GDM1 (cell line): ENCODE results near the gene RINL.
"Not testable (repeated sequence)": the region's sequence is repeated elsewhere in the genome, so short reads cannot be mapped to it uniquely, and the experiment has no call there.

Experiments
- DNase-seq: peaks from one replicate; lab custom pipeline; 2025; lab: John Stamatoyannopoulos, UW

Gene RINL

GRCh38 chr19:38875656-38876395 is 2.2 kb downstream of the RINL start:
- no peak for DNase-seq

DNA sequence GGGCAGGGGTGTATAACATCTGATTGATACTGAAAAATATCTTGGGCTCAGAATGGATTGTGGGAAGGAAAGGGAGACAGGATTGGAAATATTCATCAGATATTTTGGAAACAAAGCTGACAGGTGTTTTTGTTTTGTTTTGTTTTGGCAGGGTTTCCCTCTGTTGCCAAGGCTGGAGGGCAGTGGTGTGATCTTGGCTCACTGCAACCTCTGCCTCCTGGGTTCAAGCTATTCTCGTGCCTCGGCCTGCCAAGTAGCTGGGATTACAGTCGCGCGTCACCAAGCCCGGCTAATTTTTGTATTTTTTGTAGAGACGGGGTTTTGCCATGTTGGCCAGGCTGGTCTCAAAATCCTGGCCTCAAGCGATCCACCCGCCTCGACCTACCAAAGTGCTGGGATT is 4.7 kb downstream of the RINL start:
- not testable (repeated sequence) for DNase-seq

- no peak for DNase-seq
Measured at GRCh38 chr19:38870612-38871011, 7.5 kb downstream of the RINL start.

DNA sequence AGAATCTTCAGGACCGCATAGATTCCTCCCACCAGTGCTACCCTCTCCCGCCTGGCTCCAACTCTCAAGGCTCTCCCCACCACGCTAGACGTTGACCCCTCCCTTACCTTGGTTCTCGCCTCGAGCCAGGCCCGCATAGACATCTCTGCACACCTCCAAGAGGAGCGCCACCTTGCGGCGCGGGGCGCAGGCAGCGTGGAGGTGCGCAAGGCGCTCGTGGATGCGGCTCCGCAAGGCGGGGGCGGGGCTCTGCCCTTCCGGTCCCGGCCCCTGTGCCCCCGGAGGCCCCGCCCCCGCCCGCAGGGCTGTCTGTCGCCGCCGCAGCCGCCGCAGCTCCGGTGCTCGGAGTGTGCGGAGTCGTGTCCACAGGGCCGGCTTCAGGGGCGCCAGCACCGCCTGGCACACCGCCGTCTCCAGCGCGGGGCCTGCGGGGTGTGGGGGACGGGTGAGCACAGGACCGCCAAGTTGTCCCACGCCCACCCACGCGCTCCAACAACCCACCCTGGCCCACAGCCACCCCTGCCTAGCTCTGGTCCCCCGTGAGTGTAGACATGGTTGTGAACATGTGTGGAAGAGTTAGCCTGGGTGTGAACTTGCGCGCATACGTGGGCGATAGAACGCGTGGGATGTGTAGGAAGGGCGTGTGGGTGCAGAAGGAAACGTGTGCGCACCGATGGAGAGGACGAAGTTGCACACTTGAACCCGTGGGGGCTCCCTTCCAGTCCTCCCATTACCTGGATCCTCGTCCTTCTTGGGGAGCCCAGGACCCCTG is 8.1 kb downstream of the RINL start:
- no peak for DNase-seq

DNA sequence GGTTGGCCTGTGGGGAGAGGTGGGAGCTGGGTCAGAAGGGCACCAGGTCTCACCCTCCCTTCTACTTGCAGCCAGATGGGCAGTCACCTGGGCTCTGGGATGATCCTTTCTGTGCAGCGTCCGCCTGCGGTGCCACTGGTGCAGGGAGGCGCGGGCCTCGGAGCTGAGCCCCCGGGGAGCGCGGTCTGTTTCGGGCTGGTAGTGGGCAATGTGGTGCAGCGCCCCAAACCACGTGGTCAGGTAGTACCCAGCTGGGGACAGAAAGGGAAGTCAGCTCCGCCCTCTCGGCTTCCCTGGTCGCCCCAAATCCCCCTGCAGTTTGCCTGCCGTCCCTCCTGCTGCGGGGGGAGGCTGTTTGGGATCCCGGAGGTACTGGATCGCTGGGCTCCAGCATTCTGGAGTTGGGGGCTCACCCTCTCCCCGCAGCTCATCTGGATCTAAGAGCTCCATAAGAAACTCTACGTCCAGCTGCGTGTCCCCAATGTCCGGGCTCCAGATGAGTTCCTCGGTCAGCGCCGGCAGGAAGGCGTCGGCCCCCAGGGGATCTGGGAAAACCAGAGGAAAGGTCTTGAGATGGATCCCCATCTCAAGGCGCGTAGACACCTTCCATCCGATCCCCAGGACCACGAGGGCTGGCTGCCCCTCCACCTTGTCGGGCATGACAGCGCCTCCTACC is 8.8 kb downstream of the RINL start:
- DNase-seq = no peak

- no peak for DNase-seq
Measured at GRCh38 chr19:38868551-38868950, 9.5 kb downstream of the RINL start.

DNA sequence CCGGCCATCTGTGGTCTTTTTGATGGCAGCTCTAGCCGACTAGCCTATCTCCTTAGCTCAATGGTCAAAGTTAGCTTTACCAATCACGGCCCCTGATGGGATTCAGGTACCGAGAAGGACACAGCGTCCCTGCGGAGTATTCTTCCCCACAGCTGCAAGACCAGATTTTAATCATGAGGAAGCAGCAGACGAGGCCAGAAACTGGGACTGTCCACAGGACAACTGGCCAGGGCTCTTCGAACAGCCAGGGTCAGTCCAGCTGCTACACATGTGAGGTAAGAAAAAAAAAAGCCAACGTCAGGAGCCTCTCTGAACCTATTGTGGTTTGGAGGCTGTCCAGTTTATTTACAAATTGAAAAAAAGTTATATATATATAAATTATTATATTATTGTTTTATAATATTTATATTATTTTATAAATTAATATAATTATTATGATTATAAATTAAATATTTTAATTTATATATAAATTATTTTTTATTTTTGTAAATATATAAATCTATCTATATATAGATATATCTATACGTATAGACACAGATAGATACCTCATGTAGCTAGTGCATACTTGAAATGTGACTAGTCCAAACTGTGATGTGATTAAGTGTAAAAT is 10.8 kb downstream of the RINL start:
- DNase-seq = no peak

- DNase-seq = no peak
Measured at GRCh38 chr19:38862321-38863059, 15.6 kb downstream of the RINL start.

DNA sequence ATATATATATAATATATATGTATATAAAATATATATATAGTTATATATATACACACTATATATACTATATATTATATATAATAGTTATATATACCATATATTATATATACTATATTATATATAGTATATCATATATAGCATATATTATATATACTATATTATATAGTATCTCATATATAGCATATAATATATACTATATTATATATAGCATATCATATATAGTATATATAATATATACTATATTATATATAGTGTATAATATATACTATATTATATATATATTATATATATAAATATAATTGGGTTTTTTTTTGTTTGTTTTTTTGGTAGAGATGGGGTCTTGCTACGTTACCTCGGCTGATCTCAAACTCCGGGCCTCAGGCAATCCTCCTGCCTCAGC is 16.7 kb downstream of the RINL start:
- DNase-seq = no peak

DNA sequence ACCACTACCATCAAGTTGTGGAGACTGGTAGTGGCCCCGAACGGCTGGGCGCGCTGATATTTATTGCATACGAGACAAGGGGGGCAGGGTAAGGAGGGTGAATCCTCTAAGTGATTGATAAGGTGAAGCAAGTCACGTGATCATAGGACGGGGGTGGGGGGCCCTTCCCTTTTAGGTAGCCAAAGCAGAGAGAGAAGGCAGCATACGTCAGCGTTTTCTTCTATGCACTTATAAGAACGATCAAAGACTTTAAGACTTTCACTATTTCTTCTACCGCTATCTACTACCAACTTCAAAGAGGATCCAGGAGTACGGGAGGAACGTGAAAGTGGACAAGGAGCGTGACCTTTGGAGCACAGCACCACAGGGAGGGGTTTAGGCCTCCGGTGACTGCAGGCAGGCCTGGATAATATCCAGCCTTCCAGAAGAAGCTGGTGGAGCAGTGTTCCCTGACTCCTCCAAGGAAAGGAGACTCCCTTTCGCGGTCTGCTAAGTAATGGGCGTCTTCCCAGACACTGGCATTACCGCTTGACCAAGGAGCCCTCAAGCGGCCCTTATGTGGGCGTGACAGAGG is 18.4 kb downstream of the RINL start:
- not testable (repeated sequence) for DNase-seq

DNA sequence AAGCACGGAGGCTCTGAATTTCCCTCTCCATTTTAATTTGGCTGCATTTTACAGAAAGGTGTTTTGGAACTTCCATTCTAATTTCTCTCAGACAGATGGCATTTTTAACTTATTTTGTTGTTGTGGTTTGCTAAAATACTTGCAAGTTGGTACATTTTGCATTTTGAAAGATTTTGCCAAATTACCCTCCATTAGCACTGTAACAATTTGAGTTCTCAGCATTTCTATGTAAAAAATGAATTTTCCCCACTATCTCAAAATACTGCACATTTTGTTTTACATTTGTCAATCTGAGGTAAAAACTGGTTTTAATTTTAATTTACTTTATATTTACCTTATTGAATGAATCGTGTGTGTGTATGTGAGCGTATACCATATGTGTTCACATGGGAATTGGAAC is 21.3 kb downstream of the RINL start:
- no peak for DNase-seq

GRCh38 chr19:38855751-38856150 is 22.3 kb downstream of the RINL start:
- not testable (repeated sequence) for DNase-seq

- not testable (repeated sequence) for DNase-seq
Measured at GRCh38 chr19:38854961-38855360, 23.1 kb downstream of the RINL start.

GRCh38 chr19:38853214-38853613 is 24.9 kb downstream of the RINL start:
- no peak for DNase-seq

- DNase-seq = no peak
Measured at GRCh38 chr19:38852231-38853044, 25.6 kb downstream of the RINL start.

DNA sequence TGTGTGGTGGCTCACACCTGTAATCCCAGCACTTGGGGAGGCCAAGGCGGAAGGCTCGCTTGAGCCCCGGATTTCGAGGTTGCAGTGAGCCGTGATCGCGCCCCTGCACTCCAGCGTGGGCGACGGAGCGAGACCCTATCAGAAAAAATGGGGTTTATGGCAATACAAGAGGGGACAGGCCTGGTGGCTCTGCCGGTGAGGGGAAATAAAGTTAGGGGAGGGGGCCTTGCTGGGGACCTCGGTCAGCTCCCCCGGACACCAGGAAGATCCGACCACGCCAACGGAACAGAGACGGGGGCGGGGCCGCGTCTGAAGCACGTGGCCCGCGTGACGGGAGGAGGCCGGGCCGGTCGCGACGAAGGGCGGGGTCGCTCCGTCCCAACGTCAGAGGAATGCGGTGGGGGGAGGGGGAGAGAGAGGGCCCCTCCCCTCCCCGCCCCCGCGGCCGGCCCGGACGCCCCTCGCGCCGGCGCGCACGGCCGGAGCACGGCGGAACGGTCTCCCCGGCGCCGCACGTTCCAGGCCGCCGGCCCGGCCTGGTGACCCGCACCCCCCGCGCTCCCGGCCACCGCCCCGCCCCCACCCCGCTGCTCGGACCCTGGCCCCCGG is 26.3 kb downstream of the RINL start:
- DNase-seq = peak; percentile 89

DNA sequence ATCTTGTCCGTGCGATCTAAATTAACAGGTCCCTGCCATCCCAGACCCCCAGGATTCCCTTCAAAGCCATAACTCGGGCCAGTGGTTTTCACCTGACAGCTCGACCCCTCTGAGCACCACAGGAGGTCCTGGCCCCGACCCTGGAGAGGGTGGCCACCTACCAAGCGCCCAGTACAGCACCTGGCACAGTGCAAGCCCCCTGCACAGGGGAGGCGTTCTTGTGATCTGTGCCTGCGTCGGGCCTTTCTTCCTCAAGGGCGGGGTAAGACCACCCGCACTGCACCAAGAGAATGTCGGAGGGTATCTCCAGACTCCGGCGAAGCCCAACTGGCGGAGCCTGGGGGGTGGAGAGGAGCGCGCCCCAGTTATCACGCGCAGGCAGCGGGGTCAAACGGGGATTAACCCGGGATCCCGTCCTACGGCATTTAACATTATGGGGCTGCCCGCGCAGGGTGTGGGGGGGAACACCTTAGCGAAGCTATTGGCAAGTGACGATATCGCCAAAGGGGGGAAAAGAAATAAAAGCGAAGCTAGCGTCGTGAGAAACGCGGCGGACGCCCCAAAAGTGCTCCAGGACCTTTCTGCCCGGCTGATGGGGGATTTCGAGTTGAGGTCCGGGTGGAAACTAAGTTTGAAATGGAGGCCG is 27.0 kb downstream of the RINL start:
- no peak for DNase-seq

DNA sequence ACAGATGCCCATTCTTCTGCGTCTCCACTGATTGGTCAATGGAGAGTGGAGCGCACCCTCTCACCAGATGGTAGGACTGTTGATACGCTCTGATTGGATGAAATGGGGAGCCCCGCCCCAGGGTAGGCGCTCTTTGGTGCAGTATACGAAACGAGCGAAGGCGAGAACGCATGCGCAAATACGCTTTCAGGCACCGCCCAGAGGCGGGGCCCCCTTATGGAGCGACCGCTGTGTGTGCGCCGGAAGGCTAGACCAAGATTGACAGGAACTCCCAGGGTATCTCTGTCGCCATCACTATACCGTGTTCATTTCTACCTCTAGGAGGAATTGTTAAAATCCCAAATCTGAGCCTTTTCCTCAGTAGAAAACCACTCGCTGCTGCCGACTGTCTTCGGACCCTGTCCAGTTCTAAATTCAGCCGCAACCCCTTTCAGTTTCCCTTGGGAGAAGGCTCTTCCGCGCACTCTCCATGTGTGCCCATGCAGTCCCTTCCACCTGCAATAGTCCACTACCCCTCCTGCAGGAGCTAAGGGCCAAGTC is 27.6 kb downstream of the RINL start:
- no peak for DNase-seq

GRCh38 chr19:38849860-38850435 is 28.1 kb downstream of the RINL start, which contains the start of gene HNRNPL:
TSS of gene HNRNPL (minus strand) at chr19:38849986. CDS start at chr19:38849966, 20 bp downstream.
- peak; percentile 100 for DNase-seq
